DMS 273 (cell line): ENCODE data around the gene PTPRR.

Source experiments
- DNase-seq: peaks from one replicate; lab custom pipeline; 2025; ENCODE audit not compliant: unreplicated experiment; lab: John Stamatoyannopoulos, UW

The PTPRR gene

GRCh38 chr12:70711831-70712230 lies 208.7 kb downstream of the PTPRR start:
- no peak for DNase-seq

DNA sequence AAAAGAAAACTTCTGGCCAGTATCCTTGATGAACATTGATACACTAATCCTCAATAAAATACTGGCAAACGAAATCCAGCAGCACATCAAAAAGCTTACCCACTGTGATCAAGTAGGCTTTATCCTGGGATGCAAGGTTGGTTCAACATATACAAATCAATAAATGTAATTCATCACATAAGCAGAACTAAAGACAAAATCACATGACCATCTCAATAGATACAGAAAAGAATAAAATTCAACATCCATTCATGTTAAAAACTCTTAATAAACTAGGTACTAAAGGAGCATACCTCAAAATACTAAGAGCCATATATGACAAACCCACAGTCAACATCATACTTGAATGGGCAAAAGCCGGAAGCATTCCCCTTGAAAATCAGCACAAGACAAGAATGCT lies 211.5 kb downstream of the PTPRR start:
- no peak for DNase-seq

GRCh38 chr12:70706611-70707010 lies 213.9 kb downstream of the PTPRR start:
- no peak for DNase-seq

GRCh38 chr12:70698345-70698744 lies 222.2 kb downstream of the PTPRR start:
- no peak for DNase-seq

DNA sequence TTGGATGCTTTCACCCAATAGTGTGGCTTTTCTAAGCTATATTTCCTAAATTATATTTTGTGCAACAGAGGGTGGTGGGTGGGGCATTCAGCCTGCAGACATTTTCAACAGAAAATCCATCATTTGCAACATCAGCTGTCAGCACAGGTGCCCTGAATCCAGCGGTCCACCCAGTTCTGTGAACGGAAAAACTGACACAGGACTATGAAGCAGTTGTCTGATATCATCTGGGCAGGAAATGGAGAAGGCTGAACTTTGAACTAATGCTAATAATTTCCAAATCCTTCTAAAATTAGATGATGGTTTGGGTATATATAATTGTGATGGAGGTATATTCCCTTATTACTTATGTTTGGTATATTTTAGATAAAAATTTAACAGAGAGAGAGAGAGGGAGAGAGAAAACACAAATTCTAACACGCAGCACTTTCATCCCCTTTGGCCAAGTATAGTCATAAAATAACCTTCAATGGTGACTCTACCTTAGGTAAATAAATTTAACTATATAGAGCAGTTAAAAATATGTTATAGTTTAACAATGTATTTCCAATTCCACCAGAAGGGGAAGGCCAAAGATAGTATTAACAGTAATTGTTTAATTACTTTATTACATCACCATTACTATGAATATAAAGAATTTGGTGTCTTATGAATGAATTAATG lies 225.0 kb downstream of the PTPRR start:
- no peak for DNase-seq

DNA sequence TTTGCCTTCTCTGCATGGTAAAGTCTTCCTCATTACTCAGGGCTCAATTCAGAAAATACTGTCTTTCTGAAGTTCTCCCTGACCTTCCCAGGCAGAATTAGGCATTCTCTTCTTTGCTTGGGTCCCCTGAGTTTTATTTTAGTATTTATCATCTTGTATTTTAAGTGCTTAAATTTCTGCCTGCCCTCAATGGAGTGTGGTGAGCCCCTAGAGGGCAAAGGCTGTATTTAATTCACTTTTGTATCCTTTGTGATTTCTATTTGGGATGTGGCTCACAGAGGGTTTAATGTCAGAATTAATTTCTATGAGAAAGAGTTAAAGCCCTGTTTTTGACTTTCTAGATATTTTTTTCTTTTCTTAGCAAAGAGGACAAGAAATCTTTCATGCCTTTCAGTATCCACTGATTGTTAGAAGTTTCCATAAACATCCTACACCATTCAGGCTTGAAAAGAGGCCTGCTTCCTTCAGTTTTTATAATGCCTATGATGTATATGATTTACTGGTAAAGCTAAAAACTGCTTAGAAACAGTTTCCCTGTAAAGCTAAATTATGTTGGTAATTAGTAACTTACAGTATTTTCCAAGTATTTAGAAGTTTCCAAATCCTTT lies 227.8 kb downstream of the PTPRR start:
- DNase-seq: peak; percentile 24

DNA sequence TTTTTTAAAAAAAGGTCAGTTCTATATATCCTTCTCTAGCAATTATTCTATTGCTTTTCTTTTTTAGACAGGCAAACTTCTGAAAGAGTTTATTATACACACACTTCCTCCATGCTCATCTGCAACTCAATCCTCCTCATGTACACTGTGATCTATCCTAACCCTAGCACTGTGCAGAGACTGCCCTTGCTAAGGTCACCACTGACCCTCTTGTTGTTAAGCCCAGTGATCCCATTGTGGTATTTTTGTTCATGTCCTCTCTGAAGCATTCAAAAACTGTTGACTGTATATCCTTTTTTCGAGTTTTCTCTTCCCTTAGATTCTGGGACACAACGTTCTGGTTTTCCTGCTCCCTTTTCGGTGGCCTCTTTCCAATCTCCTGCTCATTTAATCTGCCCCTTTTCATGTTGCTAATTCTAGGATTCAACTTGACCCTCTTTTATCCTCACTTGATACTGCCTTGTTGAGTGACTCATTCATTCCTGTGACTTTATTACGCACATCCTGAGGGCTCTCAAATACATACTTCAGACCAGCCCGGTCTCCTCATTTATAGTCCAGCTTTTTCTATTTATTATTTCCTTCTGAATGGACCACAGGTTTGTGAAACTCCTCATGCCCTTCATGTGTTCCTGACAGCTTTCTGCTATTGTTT lies 229.4 kb downstream of the PTPRR start:
- no peak for DNase-seq

DNA sequence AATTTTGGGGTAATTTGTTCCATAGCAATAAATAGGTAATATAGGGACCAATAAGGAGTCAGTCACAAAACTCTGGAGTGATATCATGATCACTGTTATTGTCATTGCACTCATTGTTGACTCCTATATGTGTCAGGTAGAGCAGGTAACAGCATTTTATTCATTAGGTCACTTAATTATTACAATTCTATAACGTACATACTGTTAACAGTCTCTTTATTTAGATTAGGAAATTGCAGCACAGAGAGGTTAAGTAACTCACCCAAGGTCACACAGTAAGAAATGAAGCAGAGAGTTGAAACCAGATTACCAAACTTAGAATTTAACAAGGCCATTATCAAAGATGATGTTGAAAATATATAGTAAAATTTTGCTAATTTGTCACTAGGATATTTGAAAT lies 233.6 kb downstream of the PTPRR start:
- DNase-seq: no peak

- no peak for DNase-seq
These were observed 234.2 kb downstream of the PTPRR start for GRCh38 chr12:70686299-70686698.

DNA sequence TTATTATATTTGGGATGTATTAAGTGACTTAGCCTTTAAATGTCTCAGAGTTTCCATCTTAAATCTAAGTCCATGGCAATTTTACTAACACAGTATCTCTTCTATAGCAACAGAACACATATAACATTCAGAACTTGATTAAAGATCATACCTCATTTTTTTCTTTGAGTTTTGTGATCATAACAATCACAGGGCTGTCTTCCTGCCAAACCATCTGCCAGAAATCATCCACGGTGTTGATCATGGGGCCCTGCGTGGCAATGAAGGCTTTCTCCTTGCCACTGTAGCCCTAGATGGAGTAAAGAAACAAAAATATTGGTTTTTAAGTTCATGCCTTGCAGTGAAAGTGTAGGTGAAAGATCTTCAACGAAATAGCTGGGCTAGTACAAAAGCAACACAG lies 236.6 kb downstream of the PTPRR start:
- DNase-seq: no peak

- DNase-seq: no peak
These were observed 248.8 kb downstream of the PTPRR start for GRCh38 chr12:70671698-70672097.

GRCh38 chr12:70670948-70671347 lies 249.6 kb downstream of the PTPRR start:
- no peak for DNase-seq

DNA sequence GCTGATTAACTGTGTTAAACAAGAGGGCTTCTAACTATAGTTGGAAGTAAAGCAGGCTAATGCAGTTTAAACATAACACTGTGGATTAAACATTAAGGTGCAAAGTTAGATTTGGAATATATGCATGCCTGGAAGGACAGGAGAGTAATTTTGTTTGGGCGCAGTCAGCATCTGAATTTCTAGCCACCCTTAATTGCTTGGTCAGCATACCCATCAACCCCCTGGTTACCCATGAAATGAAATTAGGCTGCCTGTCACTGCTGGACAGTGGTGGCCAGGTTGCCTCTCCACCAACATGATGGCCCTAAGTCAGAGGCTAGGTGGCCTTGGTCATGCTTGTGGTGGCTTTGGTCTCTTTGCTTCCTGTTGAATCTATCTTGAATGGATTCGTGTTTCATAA lies 253.3 kb downstream of the PTPRR start:
- no peak for DNase-seq

DNA sequence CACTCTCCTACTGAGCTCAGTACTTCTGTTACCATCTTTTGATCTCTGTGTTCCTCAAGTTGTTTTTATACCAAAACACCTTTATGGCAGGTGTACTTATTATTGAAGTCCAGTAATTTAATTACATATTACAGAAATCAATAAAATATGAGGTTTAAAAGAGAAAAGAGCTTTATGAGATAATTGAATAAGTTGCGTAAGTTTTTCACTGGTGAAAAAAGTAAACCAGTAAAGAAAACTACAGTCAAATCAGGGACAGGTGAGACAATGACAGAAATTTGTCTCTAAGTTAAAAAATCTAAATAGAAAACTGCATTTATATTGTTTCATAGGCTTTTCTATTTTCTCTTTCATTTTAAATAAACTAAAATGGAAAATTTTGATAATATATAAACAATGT lies 254.2 kb downstream of the PTPRR start:
- DNase-seq: no peak

DNA sequence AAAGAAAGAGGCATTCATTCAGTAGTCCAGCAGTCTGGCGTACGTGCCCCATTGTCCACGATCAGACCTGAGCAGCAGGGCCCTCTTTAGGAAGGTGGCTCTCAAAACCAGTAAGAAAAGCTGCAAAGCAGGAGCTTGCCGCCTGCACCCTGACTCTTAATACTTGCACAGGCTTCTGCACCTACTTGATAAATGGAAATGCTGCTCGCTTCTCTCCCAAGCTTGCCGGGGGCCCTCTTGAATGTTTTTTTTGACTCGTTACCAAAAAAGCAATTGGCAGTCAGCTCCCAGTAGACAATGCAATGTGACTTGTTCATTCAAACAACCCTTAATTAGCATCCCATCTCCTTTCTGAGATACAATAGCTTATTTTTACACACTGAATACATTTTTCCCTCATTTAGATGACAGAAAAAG lies 256.1 kb downstream of the PTPRR start:
- peak; percentile 5 for DNase-seq

DNA sequence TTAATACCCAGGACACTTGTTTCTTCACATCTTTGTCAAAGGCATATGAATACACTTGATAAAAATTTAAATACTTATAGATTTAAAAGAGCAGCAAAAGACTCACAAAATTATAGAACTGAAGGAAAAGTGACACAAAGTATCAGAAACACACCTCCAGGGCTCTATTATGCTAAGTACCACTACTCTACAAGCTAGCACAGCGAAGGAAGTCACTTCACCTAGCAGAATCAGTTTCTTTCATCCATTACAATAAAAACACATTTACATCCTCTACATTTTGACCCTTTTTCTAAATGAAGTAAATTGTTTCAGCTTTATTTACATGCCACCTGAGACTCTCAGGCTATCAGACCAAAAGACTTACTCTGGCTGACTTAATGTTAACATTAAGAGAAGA lies 256.7 kb downstream of the PTPRR start:
- no peak for DNase-seq

DNA sequence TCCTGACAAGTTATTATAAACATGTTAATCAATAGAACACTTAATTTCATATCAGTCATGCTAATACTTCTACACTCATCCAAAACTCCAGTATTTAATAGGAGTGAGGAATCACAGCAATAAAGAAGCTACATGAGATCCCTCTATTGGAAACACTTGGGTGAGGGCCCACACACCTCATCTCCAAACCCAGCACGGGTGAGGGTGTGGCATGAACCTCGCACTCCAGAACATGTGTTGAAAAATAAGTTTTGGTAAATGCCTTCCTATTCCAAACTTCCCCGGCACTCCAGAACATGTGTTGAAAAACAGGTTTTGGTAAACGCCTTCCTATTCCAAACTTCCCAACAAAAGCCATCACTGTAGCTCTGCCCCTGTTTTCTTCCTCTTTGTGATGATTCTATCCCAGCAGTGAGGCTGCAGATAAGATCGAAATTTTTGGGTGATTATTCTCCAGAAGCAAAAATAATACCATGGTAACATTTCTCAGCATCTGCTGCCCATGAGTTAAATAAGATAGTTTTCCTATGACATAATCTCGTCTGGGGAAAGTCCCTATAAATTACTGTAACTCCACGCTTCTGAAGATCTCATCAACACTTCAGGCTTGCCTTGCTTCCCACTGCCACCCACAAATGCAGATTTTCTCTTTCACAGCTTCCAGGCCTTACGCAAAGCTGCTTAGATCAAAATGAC lies 258.9 kb downstream of the PTPRR start:
- peak; percentile 13 for DNase-seq

DNA sequence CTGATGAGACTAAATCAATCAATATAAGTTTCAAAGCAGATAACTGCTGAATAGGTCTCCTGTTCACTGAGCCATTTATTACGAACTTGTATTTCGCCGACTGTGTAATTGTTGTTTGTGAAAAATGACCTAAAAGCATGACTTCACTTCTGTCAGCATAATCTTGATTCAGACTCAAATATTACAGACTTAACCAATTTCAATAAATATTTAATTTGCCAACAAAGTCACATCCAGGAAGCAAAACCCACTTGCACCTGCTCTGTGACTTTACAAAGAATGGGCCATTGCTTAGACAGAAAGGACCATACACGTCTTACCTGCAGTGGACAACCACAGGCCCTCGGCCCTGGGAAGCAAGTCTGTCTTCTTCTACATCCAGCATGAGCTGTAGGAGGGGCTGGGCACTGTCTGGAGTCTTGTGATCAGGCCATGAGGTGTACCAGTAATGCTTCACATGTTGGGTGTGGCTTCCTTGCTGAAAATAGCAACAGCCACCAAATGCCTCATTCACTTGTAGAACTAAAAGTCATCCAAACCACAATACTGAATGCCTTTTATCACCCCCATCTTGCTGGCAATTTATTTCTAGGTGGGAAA lies 259.8 kb downstream of the PTPRR start:
- DNase-seq: peak; percentile 3

- DNase-seq: no peak
These were observed 260.4 kb downstream of the PTPRR start for GRCh38 chr12:70660002-70660604.

- no peak for DNase-seq
These were observed 261.4 kb downstream of the PTPRR start for GRCh38 chr12:70659077-70659606.
